Choroid plexus epithelial cell (primary cell): ENCODE results near the gene PTGES2.

Source experiments
- DNase-seq: peaks from one replicate; pipeline ENCODE4 v3.0.0-alpha.2; 2010; ENCODE audit warnings: low read depth
- H3K4me3 ChIP-seq: 2 replicates; pipeline ENCODE4 v1.5.1; 2011; ENCODE audit warnings: low read depth, mild to moderate bottlenecking, control low read depth, low read length, moderate library complexity
- TF ChIP-seq, protein P1 (sequence below): conservative IDR thresholded peaks from 2 replicates; pipeline ENCODE4 v1.5.1; 2011; ENCODE audit warnings: low read depth, mild to moderate bottlenecking, control low read depth, inconsistent platforms, low read length, moderate library complexity

Gene PTGES2

DNA sequence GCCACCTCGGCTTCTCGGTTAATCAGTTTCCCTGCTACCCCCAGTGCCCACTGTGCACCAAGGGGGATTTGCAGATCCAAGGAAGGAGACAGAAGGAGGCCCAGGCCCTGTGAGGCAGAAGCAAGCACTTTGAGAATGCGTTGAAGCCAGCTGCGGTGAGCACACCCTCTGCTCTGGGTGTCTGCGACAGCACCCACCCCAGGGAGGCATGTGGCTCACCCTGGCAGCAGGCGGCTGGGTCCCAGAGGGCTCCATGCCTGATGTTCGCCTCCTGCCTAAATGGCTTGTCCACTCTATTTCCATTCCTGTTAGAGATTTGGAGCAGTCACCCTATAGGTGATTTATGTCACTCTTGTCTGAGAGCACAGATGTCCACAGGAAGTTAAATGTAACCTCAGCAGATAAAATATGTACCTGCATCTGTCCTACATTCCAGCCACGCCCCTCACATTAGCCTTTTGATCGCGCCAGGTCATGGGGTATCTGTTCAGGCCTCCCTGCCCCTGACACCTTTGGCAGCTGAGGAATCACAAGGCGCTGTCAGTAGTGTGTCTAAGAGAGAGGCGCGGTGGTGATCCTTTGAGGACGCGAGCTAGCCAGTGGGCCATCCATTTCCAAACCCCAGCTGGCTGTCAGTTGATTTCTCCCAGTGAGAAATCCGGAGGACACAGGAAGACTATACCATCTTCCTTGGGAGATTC, 28.1 kb downstream of the PTGES2 start:
- peak; percentile 58 for DNase-seq
- H3K4me3 ChIP-seq: peak overlapping the region; percentile 60
- TF ChIP-seq, protein P1, sequence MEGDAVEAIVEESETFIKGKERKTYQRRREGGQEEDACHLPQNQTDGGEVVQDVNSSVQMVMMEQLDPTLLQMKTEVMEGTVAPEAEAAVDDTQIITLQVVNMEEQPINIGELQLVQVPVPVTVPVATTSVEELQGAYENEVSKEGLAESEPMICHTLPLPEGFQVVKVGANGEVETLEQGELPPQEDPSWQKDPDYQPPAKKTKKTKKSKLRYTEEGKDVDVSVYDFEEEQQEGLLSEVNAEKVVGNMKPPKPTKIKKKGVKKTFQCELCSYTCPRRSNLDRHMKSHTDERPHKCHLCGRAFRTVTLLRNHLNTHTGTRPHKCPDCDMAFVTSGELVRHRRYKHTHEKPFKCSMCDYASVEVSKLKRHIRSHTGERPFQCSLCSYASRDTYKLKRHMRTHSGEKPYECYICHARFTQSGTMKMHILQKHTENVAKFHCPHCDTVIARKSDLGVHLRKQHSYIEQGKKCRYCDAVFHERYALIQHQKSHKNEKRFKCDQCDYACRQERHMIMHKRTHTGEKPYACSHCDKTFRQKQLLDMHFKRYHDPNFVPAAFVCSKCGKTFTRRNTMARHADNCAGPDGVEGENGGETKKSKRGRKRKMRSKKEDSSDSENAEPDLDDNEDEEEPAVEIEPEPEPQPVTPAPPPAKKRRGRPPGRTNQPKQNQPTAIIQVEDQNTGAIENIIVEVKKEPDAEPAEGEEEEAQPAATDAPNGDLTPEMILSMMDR: no peak

DNA sequence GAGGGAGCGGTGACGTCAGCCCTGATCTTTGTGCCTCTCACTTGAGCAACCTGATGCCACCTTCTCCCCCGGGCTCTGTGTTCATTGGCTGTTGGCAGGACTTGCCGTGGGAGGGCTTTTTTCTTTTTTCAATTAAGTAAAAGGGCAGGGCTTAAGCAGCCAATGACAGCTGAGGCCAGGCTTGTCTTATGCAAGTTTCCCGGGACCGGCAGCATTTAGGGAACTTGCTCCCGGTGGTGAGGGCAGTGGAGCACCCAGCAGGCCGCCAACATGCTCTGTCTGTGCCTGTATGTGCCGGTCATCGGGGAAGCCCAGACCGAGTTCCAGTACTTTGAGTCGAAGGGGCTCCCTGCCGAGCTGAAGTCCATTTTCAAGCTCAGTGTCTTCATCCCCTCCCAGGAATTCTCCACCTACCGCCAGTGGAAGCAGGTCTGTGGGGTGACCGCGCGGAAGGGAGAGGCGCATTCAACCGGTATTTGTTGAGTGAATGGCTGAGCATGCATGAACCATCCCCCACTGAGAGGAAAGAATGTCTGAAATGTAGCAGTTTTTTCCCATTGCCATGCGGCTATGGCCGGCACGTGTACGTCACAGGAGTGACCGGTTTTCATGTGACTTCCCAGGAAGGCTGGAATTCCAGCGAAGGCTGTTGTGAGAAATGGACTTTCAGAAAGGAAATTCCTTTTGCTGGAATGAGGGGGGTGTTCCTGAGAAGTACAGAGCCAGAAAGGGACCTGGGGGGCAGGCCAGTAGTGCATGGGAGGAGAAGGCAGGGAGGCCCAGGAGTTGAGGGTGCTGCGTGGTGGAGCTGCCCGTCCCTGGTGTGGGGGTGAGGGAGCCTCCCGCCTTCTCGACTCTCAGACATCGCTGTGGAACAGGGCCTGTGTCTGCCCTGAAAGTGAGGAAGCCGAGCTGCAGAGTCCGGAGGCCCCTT, 29.0 kb downstream of the PTGES2 start:
- TF ChIP-seq, protein P1: no peak
- peak; percentile 98 for DNase-seq
- H3K4me3 ChIP-seq: peak overlapping the region; percentile 60

- H3K4me3 ChIP-seq: peak overlapping the region; percentile 60
- TF ChIP-seq, protein P1: no peak
- DNase-seq: no peak
Measured at GRCh38 chr9:128097543-128098296, 29.8 kb downstream of the PTGES2 start.

DNA sequence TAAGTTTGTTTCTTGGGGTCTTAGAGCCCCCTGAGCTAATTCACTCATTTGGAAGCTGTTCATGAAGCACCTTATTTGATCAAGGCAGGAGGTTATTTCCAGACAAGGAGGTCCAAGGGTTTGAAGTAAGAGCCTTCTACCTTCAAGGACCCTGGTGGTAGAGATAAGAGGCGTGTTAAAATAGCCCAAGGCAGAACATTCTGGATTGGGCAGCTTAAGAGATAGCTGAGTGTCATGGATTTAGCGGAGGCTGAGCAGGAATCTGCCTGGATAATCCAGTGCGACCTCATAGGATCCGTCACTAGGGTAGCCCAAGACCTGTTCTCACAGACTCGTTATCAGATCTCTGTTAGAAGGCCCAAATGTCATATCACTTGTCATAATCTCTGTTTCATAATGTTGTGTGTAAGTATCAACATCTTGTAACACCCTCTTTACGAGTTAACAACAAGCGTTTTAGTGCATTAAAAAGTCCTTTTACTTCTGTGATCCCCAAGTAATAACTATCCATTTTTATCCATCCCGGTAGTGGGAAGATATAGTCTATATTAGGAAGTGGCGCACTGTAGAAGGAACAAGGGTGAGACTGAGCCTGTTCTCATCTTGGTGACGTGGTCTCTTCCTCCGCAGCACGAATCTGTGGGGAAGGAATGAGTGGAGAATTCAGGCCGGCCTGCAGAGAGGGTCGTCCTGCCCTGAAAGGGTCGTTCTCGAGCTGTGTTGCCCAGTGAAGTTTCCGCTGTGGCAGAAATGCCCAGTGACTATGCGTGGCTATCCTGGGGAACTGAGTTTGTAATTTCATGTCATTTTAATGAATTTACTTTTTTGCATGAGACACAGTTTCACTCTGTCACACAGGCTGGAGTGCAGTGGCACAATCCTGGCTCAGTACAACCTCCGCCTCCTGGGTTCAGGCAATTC, 30.7 kb downstream of the PTGES2 start:
- no peak for DNase-seq
- TF ChIP-seq, protein P1: no peak
- no peak overlapping the region for H3K4me3 ChIP-seq

DNA sequence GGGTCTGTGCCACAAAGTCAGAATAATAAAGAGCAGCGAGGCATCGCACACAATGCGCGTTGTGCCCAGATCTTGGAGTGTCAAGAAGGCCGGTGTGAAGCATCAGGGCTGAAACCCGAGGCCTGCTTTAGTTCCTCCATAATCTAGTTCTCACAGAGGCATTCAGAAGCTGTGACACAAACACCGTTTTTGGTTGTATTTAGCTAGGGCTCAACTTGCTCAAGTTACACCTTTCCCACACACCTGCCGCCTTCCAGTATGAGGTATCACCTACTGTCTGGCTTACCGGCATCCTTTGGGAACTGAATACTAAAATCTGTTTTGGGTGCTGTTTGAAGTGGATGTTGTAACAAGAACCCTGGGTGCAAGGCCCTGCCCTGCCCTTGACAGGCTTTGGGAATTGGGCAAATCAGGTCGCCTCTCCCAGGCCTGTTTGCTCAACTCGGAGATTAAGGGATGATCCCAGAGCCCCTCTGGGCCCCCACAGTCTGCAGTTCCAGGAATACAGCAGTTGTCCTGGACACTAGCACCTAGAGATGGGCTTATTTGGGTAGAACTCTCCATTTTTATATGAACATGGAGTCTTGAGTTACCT, 32.5 kb downstream of the PTGES2 start:
- TF ChIP-seq, protein P1: no peak
- no peak overlapping the region for H3K4me3 ChIP-seq
- no peak for DNase-seq
